GM23248 (cell line): ENCODE measurements around the gene ANKRD12.

Experiments used
- EZH2 ChIP-seq: fragments of 200-600 bp; sonication (generic); IDR thresholded peaks from 2 replicates; pipeline ENCODE4 v1.6.1; 2018; ENCODE audit warnings: antibody characterized with exemption, mild to moderate bottlenecking; ENCODE audit not compliant: insufficient read depth, poor library complexity, severe bottlenecking
- EZH2phosphoT487 ChIP-seq: fragments of 200-600 bp; sonication (generic); IDR thresholded peaks from 2 replicates; pipeline ENCODE4 v1.6.1; 2018; ENCODE audit warnings: antibody characterized with exemption, moderate library complexity, mild to moderate bottlenecking, low read depth; ENCODE audit not compliant: insufficient read depth

- no peak for TF ChIP-seq EZH2
- no peak for TF ChIP-seq EZH2phosphoT487
Observed at GRCh38 chr18:9293948-9294347, 157.4 kb downstream of the ANKRD12 start.
